Fibroblast of pulmonary artery (primary cell): Measurements from ENCODE around the gene RPL35A.
A peak's percentile ranks its signal among the peaks of the same experiment; 100 is the strongest.
"Not testable (repeated sequence)": the region's sequence is repeated elsewhere in the genome, so short reads cannot be mapped to it uniquely, and the experiment has no call there.

Experiments used
- DNase-seq: peaks from one replicate; pipeline ENCODE4 v3.0.0-alpha.2; 2010; ENCODE audit warnings: low read depth
- H3K4me3 ChIP-seq: replicated peaks from 2 replicates; pipeline ENCODE4 v1.5.1; 2011; ENCODE audit warnings: low read depth, mild to moderate bottlenecking, control low read depth, low read length, moderate library complexity
- TF ChIP-seq, protein P1 (sequence below): IDR thresholded peaks from 2 replicates; pipeline ENCODE4 v1.5.1; 2011; ENCODE audit warnings: mild to moderate bottlenecking, control low read depth, low read length, inconsistent platforms; ENCODE audit errors: missing control alignments

Gene RPL35A

DNA sequence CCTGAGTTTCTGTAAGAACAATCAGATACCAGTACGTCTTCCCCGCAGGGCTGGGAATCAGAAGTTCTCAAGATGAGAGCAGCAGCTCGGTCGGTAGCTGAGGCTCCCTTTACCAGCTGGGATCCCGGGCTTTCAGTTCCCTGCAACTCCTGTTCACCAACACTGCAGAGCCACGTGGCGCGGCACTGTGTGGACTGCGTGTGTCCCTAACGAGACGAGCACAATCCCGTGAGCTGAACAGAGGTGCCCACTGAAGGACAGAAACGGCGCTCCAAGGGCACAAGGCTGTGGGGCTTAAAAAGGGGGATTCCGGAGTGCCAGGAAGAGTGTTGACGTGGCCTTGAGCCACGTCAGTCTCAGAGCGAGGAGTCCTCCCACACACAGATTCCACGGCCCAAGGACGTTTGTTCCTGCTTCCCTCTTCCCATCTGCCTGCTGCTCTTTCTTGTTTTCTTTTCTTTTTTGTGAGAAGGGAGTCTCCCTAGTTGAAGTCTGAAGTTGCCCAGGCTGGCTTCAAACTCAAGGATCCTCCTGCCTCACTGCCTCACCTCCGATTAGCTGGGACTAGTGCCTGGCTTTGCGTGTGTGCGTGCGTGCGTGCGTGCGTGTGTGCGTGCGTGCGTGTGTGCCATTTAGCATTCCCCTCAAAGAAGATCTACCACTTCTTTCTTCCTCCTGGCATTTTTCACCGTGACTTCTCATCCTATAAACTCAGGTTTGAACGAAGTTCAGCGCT, 37.1 kb upstream of the RPL35A start:
- TF ChIP-seq, protein P1, sequence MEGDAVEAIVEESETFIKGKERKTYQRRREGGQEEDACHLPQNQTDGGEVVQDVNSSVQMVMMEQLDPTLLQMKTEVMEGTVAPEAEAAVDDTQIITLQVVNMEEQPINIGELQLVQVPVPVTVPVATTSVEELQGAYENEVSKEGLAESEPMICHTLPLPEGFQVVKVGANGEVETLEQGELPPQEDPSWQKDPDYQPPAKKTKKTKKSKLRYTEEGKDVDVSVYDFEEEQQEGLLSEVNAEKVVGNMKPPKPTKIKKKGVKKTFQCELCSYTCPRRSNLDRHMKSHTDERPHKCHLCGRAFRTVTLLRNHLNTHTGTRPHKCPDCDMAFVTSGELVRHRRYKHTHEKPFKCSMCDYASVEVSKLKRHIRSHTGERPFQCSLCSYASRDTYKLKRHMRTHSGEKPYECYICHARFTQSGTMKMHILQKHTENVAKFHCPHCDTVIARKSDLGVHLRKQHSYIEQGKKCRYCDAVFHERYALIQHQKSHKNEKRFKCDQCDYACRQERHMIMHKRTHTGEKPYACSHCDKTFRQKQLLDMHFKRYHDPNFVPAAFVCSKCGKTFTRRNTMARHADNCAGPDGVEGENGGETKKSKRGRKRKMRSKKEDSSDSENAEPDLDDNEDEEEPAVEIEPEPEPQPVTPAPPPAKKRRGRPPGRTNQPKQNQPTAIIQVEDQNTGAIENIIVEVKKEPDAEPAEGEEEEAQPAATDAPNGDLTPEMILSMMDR = no peak
- DNase-seq = peak; percentile 55
- no peak overlapping the region for H3K4me3 ChIP-seq

DNA sequence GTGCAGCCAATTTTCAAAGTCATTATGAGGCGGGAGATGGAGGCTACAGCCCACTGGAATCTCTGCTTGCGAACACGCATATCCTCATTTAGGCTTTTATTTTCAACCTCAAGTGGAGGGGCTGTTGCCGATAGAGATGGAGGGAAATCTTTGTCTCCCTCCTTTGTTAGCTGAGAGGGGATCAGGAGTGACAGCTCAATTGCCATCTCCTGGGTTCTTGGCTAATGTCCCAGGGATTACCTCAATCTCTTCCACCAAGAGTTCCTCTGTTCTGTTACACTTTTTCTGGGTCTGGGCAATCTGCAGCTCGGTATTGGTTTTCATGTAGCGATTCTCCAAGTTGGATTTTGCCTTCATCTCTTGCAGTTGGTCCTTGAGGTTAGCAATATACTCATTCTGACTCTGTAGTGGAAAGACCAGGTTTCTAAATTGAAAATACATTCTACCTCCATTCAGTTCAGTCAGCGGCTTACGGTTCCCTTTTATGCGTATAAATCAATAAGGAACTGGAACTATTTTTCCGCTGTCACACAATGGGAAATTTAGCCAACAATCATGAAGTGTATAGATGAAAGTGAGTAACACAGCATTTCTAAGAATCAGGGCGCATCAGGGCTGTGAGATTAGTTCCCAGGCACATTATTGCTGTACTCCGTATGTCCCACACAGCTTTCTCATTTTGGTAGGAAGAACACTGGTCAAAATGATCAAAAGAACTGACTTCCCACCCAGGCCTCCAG, 36.2 kb upstream of the RPL35A start:
- DNase-seq = no peak
- H3K4me3 ChIP-seq = no peak overlapping the region
- TF ChIP-seq, protein P1 = no peak

DNA sequence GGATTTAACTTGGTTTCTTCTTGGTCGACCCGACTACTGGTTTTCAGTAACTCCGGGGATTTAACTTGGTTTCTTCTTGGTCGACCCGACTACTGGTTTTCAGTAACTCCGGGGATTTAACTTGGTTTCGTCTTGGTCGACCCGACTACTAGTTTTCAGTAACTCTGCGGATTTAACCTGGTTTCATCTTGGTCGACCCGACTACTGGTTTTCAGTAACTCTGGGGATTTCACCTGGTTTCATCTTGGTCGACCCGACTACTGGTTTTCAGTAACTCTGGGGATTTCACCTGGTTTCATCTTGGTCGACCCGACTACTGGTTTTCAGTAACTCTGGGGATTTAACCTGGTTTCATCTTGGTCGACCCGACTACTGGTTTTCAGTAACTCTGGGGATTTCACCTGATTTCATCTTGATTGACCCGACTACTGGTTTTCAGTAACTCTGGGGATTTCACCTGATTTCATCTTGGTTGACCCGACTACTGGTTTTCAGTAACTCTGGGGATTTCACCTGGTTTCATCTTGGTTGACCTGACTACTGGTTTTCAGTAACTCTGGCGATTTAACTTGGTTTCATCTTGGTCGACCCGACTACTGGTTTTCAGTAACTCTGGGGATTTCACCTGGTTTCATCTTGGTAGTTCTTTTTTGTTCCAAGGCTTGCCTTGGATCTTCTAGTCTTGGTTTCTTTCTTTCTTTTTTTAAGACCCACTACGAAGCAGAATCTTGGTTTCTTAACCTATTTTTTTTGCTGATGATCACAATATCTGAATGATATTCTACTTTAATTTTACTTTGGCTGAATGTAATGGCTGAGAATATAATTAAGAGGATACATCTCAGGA, 28.3 kb upstream of the RPL35A start:
- not testable (repeated sequence) for H3K4me3 ChIP-seq, DNase-seq

DNA sequence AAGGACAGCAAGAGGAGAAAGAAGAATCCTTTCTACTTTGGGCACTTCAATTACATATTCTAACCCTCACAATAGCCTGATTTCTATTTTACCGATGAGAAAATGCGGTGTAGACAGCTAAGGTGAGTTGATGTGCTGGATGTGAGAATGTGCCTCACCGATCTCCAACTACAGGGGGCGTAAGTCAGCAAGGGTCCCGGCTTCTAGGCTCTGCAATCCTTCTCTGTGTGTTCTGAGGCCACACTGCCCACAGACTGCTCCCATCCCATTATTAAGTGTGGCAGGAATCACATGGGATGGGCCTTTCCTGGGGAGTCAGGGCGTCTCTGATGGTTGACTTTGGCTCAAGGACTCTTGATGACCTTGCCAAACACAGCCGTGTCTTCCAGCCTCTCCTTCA, 23.6 kb upstream of the RPL35A start:
- TF ChIP-seq, protein P1 = peak; percentile 17
- DNase-seq = no peak
- no peak overlapping the region for H3K4me3 ChIP-seq

DNA sequence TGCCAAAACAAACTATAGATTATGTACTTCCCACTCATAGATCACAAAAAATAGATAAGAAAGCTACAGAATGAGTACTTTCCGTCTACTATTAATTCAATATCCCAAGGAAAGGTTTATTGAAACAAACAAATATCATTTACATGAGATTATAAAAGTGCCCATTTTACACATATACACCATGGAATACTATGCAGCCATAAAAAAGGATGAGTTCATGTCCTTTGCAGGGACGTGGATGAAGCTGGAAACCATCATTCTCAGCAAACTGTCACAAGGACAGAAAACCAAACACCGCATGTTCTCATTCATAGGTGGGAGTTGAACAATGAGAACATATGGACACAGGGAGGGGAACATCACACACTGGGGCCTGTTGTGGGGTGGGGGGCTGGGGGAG, 22.4 kb upstream of the RPL35A start:
- not testable (repeated sequence) for DNase-seq, H3K4me3 ChIP-seq

DNA sequence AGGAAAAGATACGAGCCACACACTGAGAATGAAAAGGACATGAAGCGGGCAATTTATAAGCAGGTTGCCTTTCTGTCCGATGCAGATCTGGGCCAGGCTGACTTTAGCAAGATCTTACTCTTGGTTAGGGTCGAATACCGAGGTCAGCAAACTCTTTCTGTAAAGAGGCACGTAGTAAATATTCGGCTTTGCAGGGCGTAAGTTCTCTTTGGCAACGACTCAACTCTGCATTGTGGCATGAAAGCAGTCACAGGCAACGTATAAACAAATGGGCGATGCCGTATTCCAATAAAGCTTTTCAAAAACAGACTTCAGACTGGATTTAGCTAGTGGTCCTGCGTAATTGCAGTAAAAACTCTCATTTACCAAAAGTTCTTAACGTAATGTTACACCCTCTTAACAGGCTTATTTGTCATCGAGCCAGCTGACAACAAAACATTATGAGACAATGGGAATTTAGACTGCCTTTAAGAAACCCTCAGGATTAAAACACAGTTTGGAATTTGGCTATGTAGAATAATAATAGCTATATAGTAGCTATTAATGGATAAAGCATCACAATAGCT, 13.1 kb upstream of the RPL35A start:
- no peak overlapping the region for H3K4me3 ChIP-seq
- no peak for DNase-seq
- TF ChIP-seq, protein P1 = no peak

DNA sequence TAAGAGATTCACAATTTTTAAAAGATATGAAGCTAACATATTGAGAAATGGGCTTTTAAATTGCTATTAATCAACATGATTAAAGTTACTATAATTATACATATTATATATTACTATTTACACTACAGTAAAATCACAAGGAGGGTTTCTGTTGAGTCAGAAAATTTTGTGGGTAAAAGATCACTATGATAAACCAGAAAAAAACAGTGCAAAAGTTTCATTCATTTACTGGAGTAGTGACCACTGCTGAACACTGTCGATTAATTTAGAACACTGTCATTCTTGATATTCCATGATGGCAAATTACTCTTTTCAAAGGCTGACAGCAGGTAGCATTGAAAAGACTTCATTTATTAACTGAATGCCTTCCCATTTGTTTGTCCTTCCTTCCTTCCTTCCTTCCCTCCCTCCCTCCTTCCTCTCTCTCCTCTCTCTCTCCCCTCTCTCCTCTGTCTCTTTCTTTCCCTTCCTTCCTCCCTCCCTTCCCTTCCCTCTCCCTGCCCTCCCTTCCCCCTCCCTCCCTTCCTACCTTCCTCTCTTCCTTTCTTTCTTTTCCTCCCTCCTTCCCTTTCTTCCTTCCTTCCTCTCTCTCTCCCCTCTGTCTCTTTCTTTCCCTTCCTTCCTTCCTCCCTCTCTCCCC, 9.1 kb upstream of the RPL35A start:
- H3K4me3 ChIP-seq = no peak overlapping the region
- no peak for DNase-seq
- TF ChIP-seq, protein P1 = no peak
